ENCODE results near the gene PRKCE.
"Not testable (repeated sequence)": the region's sequence is repeated elsewhere in the genome, so short reads cannot be mapped to it uniquely, and the experiment has no call there.

The PRKCE gene

DNA sequence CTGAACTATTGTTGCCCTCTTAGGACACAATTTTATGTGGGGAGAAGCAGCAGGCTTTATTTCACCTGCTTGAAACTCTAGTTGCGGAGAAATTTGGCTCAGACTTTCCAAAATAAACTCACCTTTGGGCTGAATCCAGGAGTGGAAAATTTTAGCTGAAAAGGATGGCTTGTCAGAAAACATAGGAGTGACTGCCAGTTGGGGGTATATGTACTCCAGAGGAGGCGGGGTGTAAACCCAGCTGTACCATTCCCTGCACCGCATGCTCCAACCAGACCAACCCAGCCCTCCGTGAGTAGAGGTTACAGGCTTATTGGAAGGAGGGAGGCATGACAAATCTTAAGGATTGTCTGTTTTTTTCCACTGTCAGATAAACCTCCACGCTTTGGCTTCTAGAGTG lies 53.8 kb downstream of the PRKCE start:
- no peak for DNase-seq

GRCh38 chr2:45706033-45706432 lies 54.6 kb downstream of the PRKCE start:
- DNase-seq: no peak

DNA sequence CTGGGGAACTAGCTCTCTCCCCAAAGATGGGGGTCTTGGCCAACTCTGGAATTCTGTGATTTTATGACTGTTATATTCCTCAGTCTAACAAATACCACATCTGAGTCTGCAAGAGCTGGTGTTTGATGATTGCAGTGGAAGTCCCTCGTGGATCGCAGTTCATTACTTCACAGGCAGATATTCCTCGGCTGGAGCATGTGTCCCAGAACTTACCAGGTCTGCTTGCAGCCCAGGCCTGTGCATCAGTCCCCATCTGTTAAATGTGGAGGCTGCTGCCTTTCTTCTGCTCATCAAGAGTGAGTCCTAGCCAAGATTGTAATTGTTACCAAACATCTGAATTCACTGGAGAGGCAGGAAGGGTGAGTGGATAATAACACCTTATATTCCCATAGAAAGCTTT lies 55.5 kb downstream of the PRKCE start:
- DNase-seq: no peak

- no peak for DNase-seq
These were observed 56.2 kb downstream of the PRKCE start for GRCh38 chr2:45707661-45708060.

DNA sequence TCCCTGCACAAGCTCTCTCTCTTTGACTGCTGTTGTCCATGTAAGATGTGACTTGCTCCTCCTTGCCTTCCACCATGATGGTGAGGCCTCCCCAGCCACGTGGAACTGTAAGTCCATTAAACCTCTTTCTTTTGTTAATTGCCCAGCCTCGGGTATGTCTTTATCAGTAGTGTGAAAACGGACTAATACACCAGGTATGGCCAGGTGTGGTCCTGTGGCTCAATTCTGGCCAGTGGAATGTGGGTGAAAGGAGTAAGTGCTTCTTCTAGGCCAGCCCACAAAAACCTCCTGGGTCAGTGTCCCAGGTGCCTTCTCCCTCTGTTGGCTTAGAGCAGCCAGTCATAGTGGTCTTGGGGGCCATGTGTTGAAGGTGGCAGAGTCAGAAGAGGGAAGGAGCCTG lies 57.0 kb downstream of the PRKCE start:
- no peak for DNase-seq

GRCh38 chr2:45709137-45709536 lies 57.7 kb downstream of the PRKCE start:
- DNase-seq: no peak

GRCh38 chr2:45710468-45710867 lies 59.0 kb downstream of the PRKCE start:
- no peak for DNase-seq

DNA sequence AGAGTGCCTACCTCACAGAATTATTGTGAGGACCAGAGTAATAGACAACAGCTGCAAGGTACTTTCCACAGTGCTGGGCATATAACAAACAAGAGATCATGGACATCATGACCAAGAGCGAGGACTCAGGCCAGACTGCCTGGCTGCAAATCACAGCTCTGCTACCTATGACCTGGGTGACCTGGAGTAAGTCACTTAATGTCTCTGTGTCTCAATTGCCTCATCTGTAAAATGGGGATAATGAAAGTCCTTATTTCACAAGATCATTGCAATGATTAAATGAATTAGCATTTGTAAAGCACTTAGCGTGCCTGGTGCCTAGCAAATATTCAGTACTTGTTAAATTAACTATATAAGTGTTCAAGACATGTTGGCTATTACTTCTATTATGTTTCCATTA lies 59.7 kb downstream of the PRKCE start:
- no peak for DNase-seq

DNA sequence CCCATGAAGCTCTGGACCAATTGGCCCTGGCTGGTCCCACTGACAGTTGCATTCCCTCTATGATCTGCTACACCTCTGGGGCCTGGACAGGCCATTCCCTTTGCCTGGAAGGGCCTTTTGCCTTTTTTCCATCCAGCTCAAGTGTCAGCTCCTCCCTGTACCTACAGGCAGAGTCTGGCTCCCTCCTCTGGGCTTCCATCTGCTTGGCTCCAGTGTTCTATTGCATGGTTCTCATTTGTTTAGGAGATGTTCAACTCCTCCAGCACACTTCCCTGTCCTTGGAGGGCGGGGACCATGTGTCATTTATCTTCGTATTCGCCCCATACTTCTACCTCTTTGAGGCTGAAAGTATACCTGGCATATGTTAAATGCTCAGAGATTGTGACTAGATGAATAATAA lies 61.1 kb downstream of the PRKCE start:
- DNase-seq: no peak

DNA sequence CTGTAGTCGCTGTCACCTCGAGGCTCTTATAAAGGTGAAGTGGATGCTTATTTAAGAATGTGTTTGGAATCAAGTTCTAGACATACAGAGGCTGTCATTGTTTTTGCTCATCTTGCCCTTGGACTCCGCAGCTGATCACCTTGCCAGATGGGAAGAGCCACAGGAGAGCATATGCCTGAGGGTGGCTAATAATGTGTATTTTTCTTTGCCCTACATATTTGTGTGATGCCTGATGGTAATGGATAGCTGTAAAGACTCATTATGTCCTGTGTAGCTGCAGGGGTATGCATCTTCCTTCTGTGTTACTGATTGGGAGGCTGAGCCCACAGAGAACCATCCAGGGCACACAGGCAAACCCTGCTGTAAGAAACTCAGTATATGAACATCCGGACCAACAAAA lies 61.7 kb downstream of the PRKCE start:
- no peak for DNase-seq

GRCh38 chr2:45713591-45713990 lies 62.1 kb downstream of the PRKCE start:
- DNase-seq: no peak

GRCh38 chr2:45714679-45715078 lies 63.2 kb downstream of the PRKCE start:
- DNase-seq: no peak

DNA sequence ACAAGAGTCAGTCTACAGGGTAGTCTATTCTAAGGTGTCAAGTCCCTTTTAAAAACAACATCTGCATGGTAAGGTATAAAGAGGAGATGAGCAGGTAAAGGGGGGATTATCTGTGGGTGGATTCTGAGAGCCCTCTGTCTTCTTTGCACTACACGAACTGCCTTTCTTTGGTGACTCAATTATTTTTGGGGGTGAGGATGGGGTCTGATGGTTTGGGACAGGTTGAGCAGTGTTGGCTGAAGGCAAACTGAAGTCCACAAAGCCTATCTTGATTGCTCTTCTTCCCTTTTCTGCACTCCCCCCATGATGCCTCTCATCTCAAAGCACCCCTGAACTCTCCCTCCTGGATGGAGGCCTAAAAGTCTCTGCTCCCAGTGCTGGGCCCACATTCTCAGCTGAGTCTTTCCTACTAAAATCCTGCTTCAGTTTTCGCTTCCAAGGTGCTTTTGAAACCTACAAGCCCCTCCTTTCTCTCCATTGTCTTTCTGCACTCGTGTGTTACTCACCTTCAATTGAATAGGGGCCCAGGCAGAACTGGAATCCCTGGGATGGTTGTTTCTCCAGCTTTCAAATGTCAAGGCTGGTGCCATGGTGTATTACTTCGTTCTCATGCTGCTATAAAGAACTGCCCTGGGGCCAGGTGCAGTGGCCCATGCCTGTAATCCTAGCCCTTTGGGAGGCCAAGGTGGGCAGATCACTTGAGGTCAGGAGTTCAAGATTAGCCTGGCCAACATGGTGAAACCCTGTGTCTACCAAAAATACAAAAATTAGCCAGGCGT lies 64.3 kb downstream of the PRKCE start:
- DNase-seq: no peak

GRCh38 chr2:45716432-45716831 lies 65.0 kb downstream of the PRKCE start:
- not testable (repeated sequence) for DNase-seq

DNA sequence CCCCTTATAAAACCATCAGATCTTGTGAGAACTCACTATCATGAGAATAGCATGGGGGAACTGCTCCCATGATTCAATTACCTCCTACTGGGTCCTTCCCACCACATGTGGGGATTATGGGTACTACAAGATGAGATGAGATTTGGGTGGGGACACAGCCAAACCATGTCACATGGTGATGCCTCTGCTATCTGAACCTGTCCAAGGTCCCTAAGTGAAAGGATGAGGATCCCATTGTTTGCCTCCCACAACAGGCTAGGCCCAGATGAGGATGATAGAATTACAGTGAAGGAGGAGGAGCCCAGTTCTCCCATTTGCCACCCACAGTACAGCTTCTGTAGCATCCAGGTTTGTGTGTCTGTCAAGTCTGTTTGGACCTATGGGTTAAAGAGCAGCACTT lies 65.4 kb downstream of the PRKCE start:
- no peak for DNase-seq

- DNase-seq: no peak
These were observed 68.7 kb downstream of the PRKCE start for GRCh38 chr2:45720210-45720609.

- DNase-seq: no peak
These were observed 69.7 kb downstream of the PRKCE start for GRCh38 chr2:45721150-45721549.

GRCh38 chr2:45722477-45722876 lies 71.0 kb downstream of the PRKCE start:
- no peak for DNase-seq

GRCh38 chr2:45723857-45724256 lies 72.4 kb downstream of the PRKCE start:
- no peak for DNase-seq

DNA sequence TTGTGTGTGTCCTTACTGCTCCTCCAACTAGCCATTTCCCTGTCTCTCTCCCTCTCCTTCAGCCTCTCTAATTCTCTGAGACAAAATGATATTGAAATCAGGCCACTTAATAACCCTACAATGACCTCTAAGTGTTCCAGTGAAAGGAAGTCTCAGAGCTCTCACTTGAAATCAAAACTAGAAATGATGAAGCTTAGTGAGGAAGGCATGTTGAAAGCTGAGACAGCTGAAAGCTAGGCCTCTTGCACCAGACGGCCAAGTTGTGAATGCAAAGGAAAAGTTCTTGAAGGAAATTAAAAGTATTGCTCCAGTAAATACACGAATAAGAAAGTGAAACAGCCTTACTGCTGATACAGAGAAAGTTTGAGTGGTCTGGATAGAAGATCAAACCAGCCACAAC lies 72.9 kb downstream of the PRKCE start:
- DNase-seq: no peak

- no peak for DNase-seq
These were observed 74.3 kb downstream of the PRKCE start for GRCh38 chr2:45725731-45726130.

DNA sequence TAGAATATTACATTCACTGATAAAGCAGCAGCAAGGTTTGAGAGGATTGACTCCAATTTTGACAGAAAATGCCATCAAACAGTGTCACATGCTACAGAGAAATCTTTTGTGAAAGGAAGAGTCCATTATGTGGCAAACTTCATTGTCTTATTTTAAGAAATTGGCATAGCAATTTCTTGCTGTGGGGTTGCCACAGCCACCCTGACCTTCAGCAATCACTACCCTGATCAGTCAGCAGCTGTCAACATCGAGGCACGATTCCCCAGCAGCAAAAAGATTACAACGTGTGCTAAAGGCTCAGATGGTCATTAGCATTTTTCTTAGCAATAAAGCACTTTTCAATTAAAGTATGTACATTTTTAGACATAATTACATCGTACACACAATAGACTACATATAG lies 74.7 kb downstream of the PRKCE start:
- no peak for DNase-seq

DNA sequence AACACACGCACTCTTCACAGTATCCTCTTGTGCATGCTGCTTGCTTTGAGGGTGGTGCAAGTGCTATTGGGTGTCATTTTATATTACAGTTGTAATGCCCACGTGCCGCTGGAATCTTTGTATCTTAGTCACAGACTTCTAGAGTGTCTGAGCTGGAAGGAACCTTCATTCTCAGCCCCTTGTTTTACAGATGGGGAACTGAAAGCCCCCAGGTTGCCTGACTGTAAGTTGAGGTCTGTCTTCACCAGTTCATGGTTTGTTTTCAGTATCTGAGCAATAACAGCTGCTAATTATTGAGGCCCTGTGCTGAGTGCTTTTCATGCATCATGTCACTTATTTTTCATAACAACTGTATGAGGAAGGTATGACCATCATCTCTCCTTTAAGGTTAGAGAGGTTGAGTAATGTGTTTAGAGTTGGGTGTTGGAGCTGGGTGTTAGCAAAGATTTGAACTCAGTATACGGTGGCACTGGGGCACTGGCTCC lies 77.0 kb downstream of the PRKCE start:
- no peak for DNase-seq

- DNase-seq: peak; percentile 18
These were observed 78.5 kb downstream of the PRKCE start for GRCh38 chr2:45729753-45730512.
